WTC11 (cell line): ENCODE results near the gene NUDT16. TPM values are rescaled to one million over a fixed set of nuclear protein-coding genes. Genes with fewer than 3 reads are reported as not detected.

Experiments
- ATAC-seq: fragments of 200-7000 bp; cut with Tn5 transposase; 2 replicates; pipeline ENCODE4 v1.10.0; 2021; ENCODE audit warnings: mild to moderate bottlenecking, moderate library complexity
- CTCF ChIA-PET: fragments of 300-600 bp; sonication (Branson Sonifier 250); formaldehyde crosslinking; loops from one replicate; lab custom pipeline; 2021; ENCODE audit warnings: antibody characterized with exemption; lab: Charles Lee
- POLR2A ChIA-PET: fragments of 350-600 bp; sonication (Branson Sonifier 250); formaldehyde crosslinking; loops from one replicate; lab custom pipeline; 2021; ENCODE audit warnings: antibody characterized with exemption; lab: Charles Lee
- DNase-seq: peaks from one replicate; pipeline ENCODE4 v3.0.0; 2021; ENCODE audit warnings: low spot score
- H3K27ac Mint-ChIP-seq: 2 replicates; pipeline ENCODE4 v1.8.0; 2021; ENCODE audit warnings: mixed read lengths
- H3K27me3 Mint-ChIP-seq: 2 replicates; pipeline ENCODE4 v1.8.0; 2021; ENCODE audit warnings: low read depth, mild to moderate bottlenecking, moderate library complexity, mixed read lengths
- H3K36me3 Mint-ChIP-seq: 2 replicates; pipeline ENCODE4 v1.8.0; 2021; ENCODE audit warnings: mixed read lengths
- H3K4me1 Mint-ChIP-seq: 2 replicates; pipeline ENCODE4 v1.8.0; 2022; ENCODE audit warnings: mixed read lengths
- H3K4me3 Mint-ChIP-seq: 2 replicates; pipeline ENCODE4 v1.8.0; 2021; ENCODE audit warnings: mild to moderate bottlenecking, moderate library complexity, mixed read lengths
- H3K9me3 Mint-ChIP-seq: 2 replicates; pipeline ENCODE4 v1.8.0; 2021; ENCODE audit warnings: mixed read lengths
- CBFB ChIP-seq: sonication (generic); formaldehyde crosslinking; IDR thresholded peaks from 2 replicates; pipeline ENCODE4 v1.8.1; 2022; ENCODE audit warnings: mild to moderate bottlenecking, low read depth, missing genetic modification reagents
- CREM ChIP-seq: sonication (generic); formaldehyde crosslinking; IDR thresholded peaks from 2 replicates; pipeline ENCODE4 v1.8.1; 2022; ENCODE audit warnings: mild to moderate bottlenecking, missing genetic modification reagents, moderate library complexity
- ELF4 ChIP-seq: sonication (generic); formaldehyde crosslinking; IDR thresholded peaks from 2 replicates; pipeline ENCODE4 v1.8.1; 2022; ENCODE audit warnings: low read depth, mild to moderate bottlenecking, moderate library complexity, missing genetic modification reagents
- FOXP1 ChIP-seq: sonication (generic); formaldehyde crosslinking; IDR thresholded peaks from 2 replicates; pipeline ENCODE4 v1.8.0; 2022; ENCODE audit warnings: missing genetic modification reagents, mild to moderate bottlenecking, moderate library complexity, borderline replicate concordance
- JAZF1 ChIP-seq: fragments of 250-450 bp; sonication (Bioruptor Pico); IDR thresholded peaks from 2 replicates; pipeline ENCODE4 v1.9.0; 2021; ENCODE audit warnings: moderate library complexity, mild to moderate bottlenecking, inconsistent platforms
- MYBL2 ChIP-seq: sonication (generic); formaldehyde crosslinking; IDR thresholded peaks from 2 replicates; pipeline ENCODE4 v1.8.1; 2023; ENCODE audit warnings: mild to moderate bottlenecking, moderate library complexity, missing genetic modification reagents
- NR1H2 ChIP-seq: sonication (generic); formaldehyde crosslinking; IDR thresholded peaks from 2 replicates; pipeline ENCODE4 v1.9.0; 2021; ENCODE audit warnings: mild to moderate bottlenecking, moderate library complexity, missing genetic modification reagents
- NR2C2 ChIP-seq: sonication (generic); formaldehyde crosslinking; IDR thresholded peaks from 2 replicates; pipeline ENCODE4 v1.8.0; 2022; ENCODE audit warnings: mild to moderate bottlenecking, missing genetic modification reagents
- RELA ChIP-seq: sonication (generic); formaldehyde crosslinking; IDR thresholded peaks from 2 replicates; pipeline ENCODE4 v1.8.1; 2022; ENCODE audit warnings: missing genetic modification reagents, mild to moderate bottlenecking, borderline replicate concordance
- TP53 ChIP-seq: sonication (generic); formaldehyde crosslinking; IDR thresholded peaks from 2 replicates; pipeline ENCODE4 v1.8.1; 2023; ENCODE audit warnings: mild to moderate bottlenecking, missing genetic modification reagents
- ZNF232 ChIP-seq: sonication (generic); formaldehyde crosslinking; IDR thresholded peaks from 2 replicates; pipeline ENCODE4 v1.8.0; 2022; ENCODE audit warnings: mild to moderate bottlenecking, missing genetic modification reagents
- ZNF396 ChIP-seq: fragments of 250-450 bp; sonication (Bioruptor Pico); IDR thresholded peaks from 2 replicates; pipeline ENCODE4 v1.8.0; 2021; ENCODE audit warnings: mild to moderate bottlenecking, moderate library complexity, borderline replicate concordance
- total RNA-seq: library from RNA; stranded (reverse); gene quantifications from 3 replicates; pipeline ENCODE4 v1.2.3, GENCODE V29; 2021
- TF ChIP-seq, protein P1 (sequence below): sonication (generic); formaldehyde crosslinking; IDR thresholded peaks from 2 replicates; pipeline ENCODE4 v1.8.1; 2023; ENCODE audit warnings: mild to moderate bottlenecking, missing genetic modification reagents, moderate library complexity
- TF ChIP-seq, protein P2 (sequence below): sonication (generic); formaldehyde crosslinking; IDR thresholded peaks from 2 replicates; pipeline ENCODE4 v1.8.1; 2023; ENCODE audit warnings: mild to moderate bottlenecking, moderate library complexity, missing genetic modification reagents
- TF ChIP-seq, protein P3 (sequence below): sonication (generic); formaldehyde crosslinking; IDR thresholded peaks from 2 replicates; pipeline ENCODE4 v1.8.1; 2022; ENCODE audit warnings: low read depth, mild to moderate bottlenecking, moderate library complexity, missing genetic modification reagents, borderline replicate concordance
- TF ChIP-seq, protein P4 (sequence below): sonication (generic); formaldehyde crosslinking; IDR thresholded peaks from 2 replicates; pipeline ENCODE4 v1.8.0; 2023; ENCODE audit warnings: missing genetic modification reagents
- TF ChIP-seq, protein P5 (sequence below): sonication (generic); formaldehyde crosslinking; IDR thresholded peaks from 2 replicates; pipeline ENCODE4 v1.8.1; 2023; ENCODE audit warnings: mild to moderate bottlenecking, missing genetic modification reagents
- TF ChIP-seq, protein P6 (sequence below): sonication (generic); formaldehyde crosslinking; IDR thresholded peaks from 2 replicates; pipeline ENCODE4 v1.8.0; 2022; ENCODE audit warnings: mild to moderate bottlenecking, missing genetic modification reagents
- TF ChIP-seq, protein P7 (sequence below): sonication (generic); formaldehyde crosslinking; IDR thresholded peaks from 2 replicates; pipeline ENCODE4 v1.8.1; 2022; ENCODE audit warnings: mild to moderate bottlenecking, missing genetic modification reagents, moderate library complexity, borderline replicate concordance
- TF ChIP-seq, protein P8 (sequence below): sonication (generic); formaldehyde crosslinking; IDR thresholded peaks from 2 replicates; pipeline ENCODE4 v1.8.1; 2023; ENCODE audit warnings: mild to moderate bottlenecking, missing genetic modification reagents, moderate library complexity
- TF ChIP-seq, protein P9 (sequence below): sonication (generic); formaldehyde crosslinking; conservative IDR thresholded peaks from 2 replicates; pipeline ENCODE4 v1.8.1; 2022; ENCODE audit warnings: mild to moderate bottlenecking, missing genetic modification reagents
- TF ChIP-seq, protein P10 (sequence below): sonication (generic); formaldehyde crosslinking; IDR thresholded peaks from 2 replicates; pipeline ENCODE4 v1.8.0; 2022; ENCODE audit warnings: mild to moderate bottlenecking, missing genetic modification reagents

NUDT16 gene
- total RNA-seq, 1 experiment from 2014 or later = 17.2 TPM

DNA sequence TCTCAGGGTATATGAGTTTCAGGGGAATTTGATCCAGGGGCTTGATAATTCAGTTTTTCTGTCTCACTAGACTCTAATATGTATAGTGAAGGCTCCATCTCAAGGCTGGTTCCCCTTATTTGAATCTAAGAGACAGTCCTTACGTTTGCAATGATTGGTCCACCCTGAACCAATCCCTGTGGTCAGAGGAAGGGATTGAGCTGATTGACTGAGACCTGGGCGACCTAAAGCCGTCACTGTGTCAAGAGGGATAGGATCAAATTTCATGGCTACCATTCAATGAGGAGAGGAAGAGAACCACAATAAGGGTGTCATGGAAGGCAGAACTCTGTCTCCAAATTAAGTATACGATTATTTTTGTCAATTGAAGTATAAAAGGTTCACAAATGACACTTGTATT lies 16.3 kb downstream of the NUDT16 start:
- TF ChIP-seq FOXP1 (CRISPR knock-in tag) = no peak
- no peak for TF ChIP-seq RELA (CRISPR knock-in tag)
- TF ChIP-seq, protein P1, sequence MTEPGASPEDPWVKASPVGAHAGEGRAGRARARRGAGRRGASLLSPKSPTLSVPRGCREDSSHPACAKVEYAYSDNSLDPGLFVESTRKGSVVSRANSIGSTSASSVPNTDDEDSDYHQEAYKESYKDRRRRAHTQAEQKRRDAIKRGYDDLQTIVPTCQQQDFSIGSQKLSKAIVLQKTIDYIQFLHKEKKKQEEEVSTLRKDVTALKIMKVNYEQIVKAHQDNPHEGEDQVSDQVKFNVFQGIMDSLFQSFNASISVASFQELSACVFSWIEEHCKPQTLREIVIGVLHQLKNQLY (CRISPR knock-in tag) = no peak
- no peak for TF ChIP-seq CREM (CRISPR knock-in tag)
- TF ChIP-seq, protein P2, sequence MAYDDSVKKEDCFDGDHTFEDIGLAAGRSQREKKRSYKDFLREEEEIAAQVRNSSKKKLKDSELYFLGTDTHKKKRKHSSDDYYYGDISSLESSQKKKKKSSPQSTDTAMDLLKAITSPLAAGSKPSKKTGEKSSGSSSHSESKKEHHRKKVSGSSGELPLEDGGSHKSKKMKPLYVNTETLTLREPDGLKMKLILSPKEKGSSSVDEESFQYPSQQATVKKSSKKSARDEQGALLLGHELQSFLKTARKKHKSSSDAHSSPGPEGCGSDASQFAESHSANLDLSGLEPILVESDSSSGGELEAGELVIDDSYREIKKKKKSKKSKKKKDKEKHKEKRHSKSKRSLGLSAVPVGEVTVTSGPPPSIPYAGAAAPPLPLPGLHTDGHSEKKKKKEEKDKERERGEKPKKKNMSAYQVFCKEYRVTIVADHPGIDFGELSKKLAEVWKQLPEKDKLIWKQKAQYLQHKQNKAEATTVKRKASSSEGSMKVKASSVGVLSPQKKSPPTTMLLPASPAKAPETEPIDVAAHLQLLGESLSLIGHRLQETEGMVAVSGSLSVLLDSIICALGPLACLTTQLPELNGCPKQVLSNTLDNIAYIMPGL = no peak
- TF ChIP-seq, protein P3, sequence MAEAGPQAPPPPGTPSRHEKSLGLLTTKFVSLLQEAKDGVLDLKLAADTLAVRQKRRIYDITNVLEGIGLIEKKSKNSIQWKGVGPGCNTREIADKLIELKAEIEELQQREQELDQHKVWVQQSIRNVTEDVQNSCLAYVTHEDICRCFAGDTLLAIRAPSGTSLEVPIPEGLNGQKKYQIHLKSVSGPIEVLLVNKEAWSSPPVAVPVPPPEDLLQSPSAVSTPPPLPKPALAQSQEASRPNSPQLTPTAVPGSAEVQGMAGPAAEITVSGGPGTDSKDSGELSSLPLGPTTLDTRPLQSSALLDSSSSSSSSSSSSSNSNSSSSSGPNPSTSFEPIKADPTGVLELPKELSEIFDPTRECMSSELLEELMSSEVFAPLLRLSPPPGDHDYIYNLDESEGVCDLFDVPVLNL (CRISPR knock-in tag) = no peak
- TF ChIP-seq, protein P4, sequence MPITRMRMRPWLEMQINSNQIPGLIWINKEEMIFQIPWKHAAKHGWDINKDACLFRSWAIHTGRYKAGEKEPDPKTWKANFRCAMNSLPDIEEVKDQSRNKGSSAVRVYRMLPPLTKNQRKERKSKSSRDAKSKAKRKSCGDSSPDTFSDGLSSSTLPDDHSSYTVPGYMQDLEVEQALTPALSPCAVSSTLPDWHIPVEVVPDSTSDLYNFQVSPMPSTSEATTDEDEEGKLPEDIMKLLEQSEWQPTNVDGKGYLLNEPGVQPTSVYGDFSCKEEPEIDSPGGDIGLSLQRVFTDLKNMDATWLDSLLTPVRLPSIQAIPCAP = no peak
- TF ChIP-seq, protein P5, sequence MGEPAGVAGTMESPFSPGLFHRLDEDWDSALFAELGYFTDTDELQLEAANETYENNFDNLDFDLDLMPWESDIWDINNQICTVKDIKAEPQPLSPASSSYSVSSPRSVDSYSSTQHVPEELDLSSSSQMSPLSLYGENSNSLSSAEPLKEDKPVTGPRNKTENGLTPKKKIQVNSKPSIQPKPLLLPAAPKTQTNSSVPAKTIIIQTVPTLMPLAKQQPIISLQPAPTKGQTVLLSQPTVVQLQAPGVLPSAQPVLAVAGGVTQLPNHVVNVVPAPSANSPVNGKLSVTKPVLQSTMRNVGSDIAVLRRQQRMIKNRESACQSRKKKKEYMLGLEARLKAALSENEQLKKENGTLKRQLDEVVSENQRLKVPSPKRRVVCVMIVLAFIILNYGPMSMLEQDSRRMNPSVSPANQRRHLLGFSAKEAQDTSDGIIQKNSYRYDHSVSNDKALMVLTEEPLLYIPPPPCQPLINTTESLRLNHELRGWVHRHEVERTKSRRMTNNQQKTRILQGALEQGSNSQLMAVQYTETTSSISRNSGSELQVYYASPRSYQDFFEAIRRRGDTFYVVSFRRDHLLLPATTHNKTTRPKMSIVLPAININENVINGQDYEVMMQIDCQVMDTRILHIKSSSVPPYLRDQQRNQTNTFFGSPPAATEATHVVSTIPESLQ (CRISPR knock-in tag) = no peak
- TF ChIP-seq, protein P6, sequence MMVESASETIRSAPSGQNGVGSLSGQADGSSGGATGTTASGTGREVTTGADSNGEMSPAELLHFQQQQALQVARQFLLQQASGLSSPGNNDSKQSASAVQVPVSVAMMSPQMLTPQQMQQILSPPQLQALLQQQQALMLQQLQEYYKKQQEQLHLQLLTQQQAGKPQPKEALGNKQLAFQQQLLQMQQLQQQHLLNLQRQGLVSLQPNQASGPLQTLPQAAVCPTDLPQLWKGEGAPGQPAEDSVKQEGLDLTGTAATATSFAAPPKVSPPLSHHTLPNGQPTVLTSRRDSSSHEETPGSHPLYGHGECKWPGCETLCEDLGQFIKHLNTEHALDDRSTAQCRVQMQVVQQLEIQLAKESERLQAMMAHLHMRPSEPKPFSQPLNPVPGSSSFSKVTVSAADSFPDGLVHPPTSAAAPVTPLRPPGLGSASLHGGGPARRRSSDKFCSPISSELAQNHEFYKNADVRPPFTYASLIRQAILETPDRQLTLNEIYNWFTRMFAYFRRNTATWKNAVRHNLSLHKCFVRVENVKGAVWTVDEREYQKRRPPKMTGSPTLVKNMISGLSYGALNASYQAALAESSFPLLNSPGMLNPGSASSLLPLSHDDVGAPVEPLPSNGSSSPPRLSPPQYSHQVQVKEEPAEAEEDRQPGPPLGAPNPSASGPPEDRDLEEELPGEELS = no peak
- TF ChIP-seq, protein P7, sequence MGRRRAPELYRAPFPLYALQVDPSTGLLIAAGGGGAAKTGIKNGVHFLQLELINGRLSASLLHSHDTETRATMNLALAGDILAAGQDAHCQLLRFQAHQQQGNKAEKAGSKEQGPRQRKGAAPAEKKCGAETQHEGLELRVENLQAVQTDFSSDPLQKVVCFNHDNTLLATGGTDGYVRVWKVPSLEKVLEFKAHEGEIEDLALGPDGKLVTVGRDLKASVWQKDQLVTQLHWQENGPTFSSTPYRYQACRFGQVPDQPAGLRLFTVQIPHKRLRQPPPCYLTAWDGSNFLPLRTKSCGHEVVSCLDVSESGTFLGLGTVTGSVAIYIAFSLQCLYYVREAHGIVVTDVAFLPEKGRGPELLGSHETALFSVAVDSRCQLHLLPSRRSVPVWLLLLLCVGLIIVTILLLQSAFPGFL = no peak
- TF ChIP-seq, protein P8, sequence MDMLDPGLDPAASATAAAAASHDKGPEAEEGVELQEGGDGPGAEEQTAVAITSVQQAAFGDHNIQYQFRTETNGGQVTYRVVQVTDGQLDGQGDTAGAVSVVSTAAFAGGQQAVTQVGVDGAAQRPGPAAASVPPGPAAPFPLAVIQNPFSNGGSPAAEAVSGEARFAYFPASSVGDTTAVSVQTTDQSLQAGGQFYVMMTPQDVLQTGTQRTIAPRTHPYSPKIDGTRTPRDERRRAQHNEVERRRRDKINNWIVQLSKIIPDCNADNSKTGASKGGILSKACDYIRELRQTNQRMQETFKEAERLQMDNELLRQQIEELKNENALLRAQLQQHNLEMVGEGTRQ (CRISPR knock-in tag) = no peak
- no peaks in the 10 kb centered on the region for H3K4me1 Mint-ChIP-seq
- POLR2A ChIA-PET = no interaction called here
- ATAC-seq (peak; percentile 80), DNase-seq (no peak)
- no peaks in the 10 kb centered on the region for H3K36me3 Mint-ChIP-seq
- CTCF ChIA-PET = no interaction called here
- no peak overlapping the region for H3K4me3 Mint-ChIP-seq
- peaks cover 12% of the 10 kb centered on the region for H3K9me3 Mint-ChIP-seq
- no peak overlapping the region for H3K27ac Mint-ChIP-seq
- H3K27me3 Mint-ChIP-seq = no peaks in the 10 kb centered on the region

DNA sequence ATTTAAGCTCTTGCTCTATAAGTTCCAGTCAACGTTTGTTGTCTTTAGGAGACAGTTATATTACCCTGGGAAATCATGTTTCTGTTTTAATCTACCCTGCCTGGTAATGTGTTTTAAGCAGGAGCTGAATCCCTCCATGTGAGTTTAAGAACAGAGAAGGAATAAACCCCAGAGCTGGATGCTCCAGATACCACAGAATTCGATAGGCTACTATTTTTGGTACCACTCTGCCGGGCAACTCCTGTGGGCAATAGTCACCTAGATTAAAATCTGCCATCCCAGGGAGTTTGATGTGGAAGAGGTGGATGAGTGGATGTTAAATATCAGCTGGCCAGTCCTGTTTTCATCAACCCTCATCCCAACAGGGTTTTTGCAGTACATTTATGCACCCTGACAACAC lies 20.4 kb downstream of the NUDT16 start:
- ATAC-seq = no peak
- ChIA-PET POLR2A (no interaction called here), CTCF (no interaction called here)
- H3K9me3 Mint-ChIP-seq = peaks cover 27% of the 10 kb centered on the region
- DNase-seq = no peak
- no peaks in the 10 kb centered on the region for H3K4me1 Mint-ChIP-seq
- H3K36me3 Mint-ChIP-seq = 0 out of 2 replicates have a peak, but pooled peaks cover 2% of the 10 kb centered on the region
- no peak overlapping the region for H3K27ac Mint-ChIP-seq
- no peaks in the 10 kb centered on the region for H3K27me3 Mint-ChIP-seq
- no peak overlapping the region for H3K4me3 Mint-ChIP-seq
- no peak for TF ChIP-seq NR1H2 (CRISPR knock-in tag)
- TF ChIP-seq CBFB = no peak
- TF ChIP-seq, protein P9, sequence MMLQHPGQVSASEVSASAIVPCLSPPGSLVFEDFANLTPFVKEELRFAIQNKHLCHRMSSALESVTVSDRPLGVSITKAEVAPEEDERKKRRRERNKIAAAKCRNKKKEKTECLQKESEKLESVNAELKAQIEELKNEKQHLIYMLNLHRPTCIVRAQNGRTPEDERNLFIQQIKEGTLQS = no peak
- TF ChIP-seq MYBL2 (CRISPR knock-in tag) = no peak
- TF ChIP-seq, protein P7 = no peak
- no peak for TF ChIP-seq ZNF232 (CRISPR knock-in tag)
- no peak for TF ChIP-seq ZNF396
- no peak for TF ChIP-seq TP53
- no peak for TF ChIP-seq ELF4
- no peak for TF ChIP-seq NR2C2 (CRISPR knock-in tag)
- TF ChIP-seq JAZF1 (CRISPR knock-in tag) = no peak
- TF ChIP-seq, protein P10, sequence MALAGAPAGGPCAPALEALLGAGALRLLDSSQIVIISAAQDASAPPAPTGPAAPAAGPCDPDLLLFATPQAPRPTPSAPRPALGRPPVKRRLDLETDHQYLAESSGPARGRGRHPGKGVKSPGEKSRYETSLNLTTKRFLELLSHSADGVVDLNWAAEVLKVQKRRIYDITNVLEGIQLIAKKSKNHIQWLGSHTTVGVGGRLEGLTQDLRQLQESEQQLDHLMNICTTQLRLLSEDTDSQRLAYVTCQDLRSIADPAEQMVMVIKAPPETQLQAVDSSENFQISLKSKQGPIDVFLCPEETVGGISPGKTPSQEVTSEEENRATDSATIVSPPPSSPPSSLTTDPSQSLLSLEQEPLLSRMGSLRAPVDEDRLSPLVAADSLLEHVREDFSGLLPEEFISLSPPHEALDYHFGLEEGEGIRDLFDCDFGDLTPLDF (CRISPR knock-in tag) = no peak
